H1 (cell line): ENCODE measurements around the gene SLC66A2. TPM values are rescaled to one million over a fixed set of nuclear protein-coding genes. Genes with fewer than 3 reads are reported as not detected.

Experiments used
- CTCF ChIA-PET: fragments of 300-600 bp; sonication (Branson Sonifier 250); formaldehyde crosslinking; loops from one replicate; lab custom pipeline; 2021; ENCODE audit not compliant: partially characterized antibody; lab: Charles Lee
- POLR2A ChIA-PET: fragments of 300-600 bp; sonication (Branson Sonifier 250); formaldehyde crosslinking; loops from one replicate; lab custom pipeline; 2021; ENCODE audit warnings: inconsistent platforms; ENCODE audit not compliant: partially characterized antibody; lab: Charles Lee
- DNase-seq, 2 experiments: peaks; one replicate each; pipeline versions ENCODE4 v3.0.0 to v3.0.0-alpha.2; 2010 to 2022; ENCODE audit warnings: low spot score in 2 of 2, low read depth in 1 of 2, mixed read lengths in 1 of 2
- FAIRE-seq: peaks from 2 replicates; lab custom pipeline; 2011; peaks lifted over from hg19 to GRCh38; lab: Jason Lieb, UNC
- H2AFZ ChIP-seq: 2 replicates; pipeline ENCODE4 v1.8.1; 2012; ENCODE audit warnings: low read length, inconsistent platforms
- H2AK5ac ChIP-seq: 2 replicates; pipeline ENCODE4 v1.6.1; 2013; ENCODE audit warnings: low read depth, low read length
- H2BK120ac ChIP-seq: replicated peaks from 2 replicates; pipeline ENCODE3; 2013; ENCODE audit warnings: low read depth, low read length, inconsistent platforms
- H2BK12ac ChIP-seq: 2 replicates; pipeline ENCODE4 v1.6.1; 2013; ENCODE audit warnings: low read depth, low read length
- H2BK15ac ChIP-seq: 2 replicates; pipeline ENCODE4 v1.6.1; 2013; ENCODE audit warnings: low read length
- H2BK20ac ChIP-seq: 2 replicates; pipeline ENCODE4 v1.6.1; 2013; ENCODE audit warnings: low read length
- H2BK5ac ChIP-seq: 2 replicates; pipeline ENCODE4 v1.6.1; 2013; ENCODE audit warnings: low read depth, low read length
- H3K14ac ChIP-seq: 2 replicates; pipeline ENCODE4 v1.6.1; 2013; ENCODE audit warnings: inconsistent platforms; ENCODE audit not compliant: insufficient read length
- H3K18ac ChIP-seq: 2 replicates; pipeline ENCODE4 v1.6.1; 2013; ENCODE audit warnings: low read length; ENCODE audit errors: extremely low read depth
- H3K23ac ChIP-seq: 2 replicates; pipeline ENCODE4 v1.6.1; 2013; ENCODE audit warnings: inconsistent platforms; ENCODE audit not compliant: insufficient read length
- H3K23me2 ChIP-seq: 2 replicates; pipeline ENCODE4 v1.6.1; 2013; ENCODE audit warnings: low read depth, low read length
- H3K27ac ChIP-seq: 2 replicates; pipeline ENCODE4 v1.6.1; 2011; ENCODE audit warnings: low read depth, low read length, inconsistent platforms
- H3K27me3 ChIP-seq, 4 experiments: replicated peaks in 1 of 4; 1 replicate in 1 of 4; 2 replicates in 3 of 4; pipeline versions ENCODE4 v1.6.1 to v1.8.1; 2011 to 2013; ENCODE audit warnings: low read length in 3 of 4, mild to moderate bottlenecking in 3 of 4, inconsistent platforms in 2 of 4, mixed read lengths in 2 of 4, moderate library complexity in 1 of 4; ENCODE audit not compliant: control insufficient read depth in 3 of 4, insufficient read depth in 3 of 4; ENCODE audit errors: extremely low read depth in 1 of 4
- H3K36me3 ChIP-seq, 4 experiments: 2 replicates each; pipeline versions ENCODE4 v1.6.1 to v1.8.1; 2011 to 2013; ENCODE audit warnings: mild to moderate bottlenecking in 4 of 4, low read length in 3 of 4, moderate library complexity in 2 of 4, control low read depth in 1 of 4, inconsistent platforms in 1 of 4; ENCODE audit not compliant: insufficient read depth in 4 of 4, control insufficient read depth in 2 of 4
- H3K4ac ChIP-seq: replicated peaks from 2 replicates; pipeline ENCODE3; 2013; ENCODE audit warnings: low read length, low read depth, mixed read lengths, inconsistent platforms; ENCODE audit not compliant: insufficient read length
- H3K4me1 ChIP-seq, 4 experiments: replicated peaks in 1 of 4; 1 replicate in 1 of 4; 2 replicates in 3 of 4; pipeline versions ENCODE4 v1.6.1 to v1.8.1; 2011 to 2013; ENCODE audit warnings: low read length in 3 of 4, inconsistent platforms in 2 of 4, mixed read lengths in 1 of 4; ENCODE audit not compliant: insufficient read depth in 4 of 4, control insufficient read depth in 3 of 4
- H3K4me2 ChIP-seq, 2 experiments: 2 replicates each; pipeline versions ENCODE4 v1.6.1 to v1.8.1; 2011 to 2013; ENCODE audit warnings: low read depth in 2 of 2, low read length in 2 of 2, control low read depth in 1 of 2, inconsistent platforms in 1 of 2, mild to moderate bottlenecking in 1 of 2; ENCODE audit not compliant: insufficient read depth in 1 of 2
- H3K4me3 ChIP-seq, 4 experiments: fragments of 200-600, 300-600 bp in 1 of 4; sonication (generic), shearing (Covaris generic), sonication (Bioruptor Twin) in 1 of 4; 2 replicates each; pipeline versions ENCODE4 v1.5.1 to v1.8.1; 2011 to 2016; ENCODE audit warnings: low read length in 4 of 4, low read depth in 3 of 4, control low read depth in 2 of 4, inconsistent platforms in 2 of 4, mild to moderate bottlenecking in 2 of 4, mixed read lengths in 1 of 4, moderate library complexity in 1 of 4; ENCODE audit not compliant: insufficient read depth in 2 of 4; ENCODE audit errors: extremely low read depth in 1 of 4
- H3K56ac ChIP-seq: replicated peaks from 2 replicates; pipeline ENCODE3; 2013; ENCODE audit warnings: low read depth, mild to moderate bottlenecking, mixed read lengths, low read length, inconsistent platforms; ENCODE audit not compliant: insufficient read length
- H3K79me1 ChIP-seq: 2 replicates; pipeline ENCODE4 v1.6.1; 2013; ENCODE audit warnings: low read depth, low read length, control low read depth
- H3K79me2 ChIP-seq, 2 experiments: 2 replicates each; pipeline versions ENCODE4 v1.6.1 to v1.8.1; 2012 to 2013; ENCODE audit warnings: low read length in 2 of 2, mild to moderate bottlenecking in 2 of 2, inconsistent platforms in 1 of 2; ENCODE audit not compliant: insufficient read depth in 2 of 2, control insufficient read depth in 1 of 2
- H3K9ac ChIP-seq, 4 experiments: replicated peaks in 1 of 4; 1 replicate in 1 of 4; 2 replicates in 3 of 4; pipeline versions ENCODE4 v1.6.1 to v1.8.1; 2011 to 2013; ENCODE audit warnings: low read depth in 3 of 4, low read length in 3 of 4, control low read depth in 2 of 4, mild to moderate bottlenecking in 2 of 4, moderate library complexity in 2 of 4, inconsistent platforms in 1 of 4; ENCODE audit errors: extremely low read depth in 1 of 4
- H3K9me3 ChIP-seq, 2 experiments: 2 replicates each; pipeline versions ENCODE4 v1.6.1 to v1.8.1; 2012 to 2013; ENCODE audit warnings: mild to moderate bottlenecking in 2 of 2, moderate library complexity in 2 of 2, control low read depth in 1 of 2, inconsistent platforms in 1 of 2, low read depth in 1 of 2, low read length in 1 of 2, mixed read lengths in 1 of 2; ENCODE audit not compliant: insufficient read depth in 2 of 2
- H4K20me1 ChIP-seq, 2 experiments: replicated peaks in 1 of 2; 2 replicates each; pipeline versions ENCODE3 to v1.8.1; 2011 to 2013; ENCODE audit warnings: inconsistent platforms in 2 of 2, low read length in 2 of 2, mild to moderate bottlenecking in 1 of 2; ENCODE audit not compliant: insufficient read depth in 2 of 2, control insufficient read depth in 1 of 2
- H4K5ac ChIP-seq: 2 replicates; pipeline ENCODE4 v1.6.1; 2013; ENCODE audit warnings: low read length, low read depth, mixed read lengths, inconsistent platforms; ENCODE audit not compliant: insufficient read length
- H4K8ac ChIP-seq: 2 replicates; pipeline ENCODE4 v1.8.0; 2013; ENCODE audit warnings: mild to moderate bottlenecking, moderate library complexity, low read length, inconsistent platforms; ENCODE audit not compliant: insufficient read depth; ENCODE audit errors: extremely low read depth
- H4K91ac ChIP-seq: replicated peaks from 2 replicates; pipeline ENCODE3; 2013; ENCODE audit warnings: low read length, mixed read lengths, inconsistent platforms; ENCODE audit not compliant: insufficient read length
- BACH1 ChIP-seq: IDR thresholded peaks from 2 replicates; pipeline ENCODE4 v1.6.1; 2012; ENCODE audit warnings: low read length, improper control_type of control experiment
- BRCA1 ChIP-seq: IDR thresholded peaks from 2 replicates; pipeline ENCODE4 v1.6.1; 2012; ENCODE audit warnings: low read depth, low read length, improper control_type of control experiment
- CBX5 ChIP-seq: fragments of 300-800, 300-1000 bp; sonication (generic); IDR thresholded peaks from 2 replicates; pipeline ENCODE4 v1.7.1; 2016; ENCODE audit warnings: antibody characterized with exemption, low read length, low read depth
- CEBPB ChIP-seq: IDR thresholded peaks from 2 replicates; pipeline ENCODE4 v1.6.1; 2012; ENCODE audit warnings: low read depth, low read length
- EP300 ChIP-seq, 2 experiments: IDR thresholded peaks; 1 replicate in 1 of 2; 2 replicates in 1 of 2; pipeline ENCODE4 v1.6.1; 2011 to 2012; ENCODE audit warnings: low read depth in 2 of 2, low read length in 2 of 2, mild to moderate bottlenecking in 2 of 2, borderline replicate concordance in 1 of 2, inconsistent platforms in 1 of 2, moderate library complexity in 1 of 2
- EZH2 ChIP-seq: fragments of 200-600 bp; sonication (generic); IDR thresholded peaks from 2 replicates; pipeline ENCODE4 v1.7.1; 2012; ENCODE audit warnings: low read depth, mild to moderate bottlenecking, moderate library complexity, low read length, inconsistent platforms; ENCODE audit not compliant: severe bottlenecking
- GTF2F1 ChIP-seq: IDR thresholded peaks from 2 replicates; pipeline ENCODE4 v1.6.1; 2012; ENCODE audit warnings: low read depth, low read length, improper control_type of control experiment, borderline replicate concordance
- RFX5 ChIP-seq: IDR thresholded peaks from 2 replicates; pipeline ENCODE4 v1.6.1; 2011; ENCODE audit warnings: low read depth, low read length, improper control_type of control experiment, borderline replicate concordance
- SIN3A ChIP-seq, 2 experiments: IDR thresholded peaks in 1 of 2; conservative IDR thresholded peaks in 1 of 2; 2 replicates each; pipeline ENCODE4 v1.6.1; 2011 to 2012; ENCODE audit warnings: low read length in 2 of 2, improper control_type of control experiment in 1 of 2, low read depth in 1 of 2, mild to moderate bottlenecking in 1 of 2
- TAF7 ChIP-seq: optimal IDR thresholded peaks from 2 replicates; pipeline ENCODE3; 2011; ENCODE audit warnings: low read depth, mild to moderate bottlenecking, inconsistent platforms, low read length, moderate library complexity, borderline replicate concordance
- WGBS, 2 experiments: shearing (Covaris generic) in 1 of 2; methylation state at CpG; one replicate each; pipeline versions ENCODE4 v1.1.6 to v1.1.7; 2013 to 2015; ENCODE audit warnings: low lambda C conversion rate in 2 of 2, mixed read lengths in 2 of 2, inconsistent platforms in 1 of 2, low coverage in 1 of 2, missing lambda C conversion rate in 1 of 2; ENCODE audit not compliant: insufficient replicate concordance in 2 of 2, insufficient coverage in 1 of 2, insufficient read length in 1 of 2; ENCODE audit errors: extremely low coverage in 1 of 2, missing lambda C conversion rate in 1 of 2; 5-methylcytosine and 5-hydroxymethylcytosine counted together
- polyA plus RNA-seq, 7 experiments: library from polyadenylated mRNA; depleted of rRNA in 3 of 7; stranded (reverse) in 5 of 7; unstranded in 2 of 7; fragments of >200 nt in 5 of 7; fragments of 200-250 nt in 2 of 7; gene quantifications; 1 replicate in 5 of 7; 2 replicates in 1 of 7; 4 replicates in 1 of 7; pipeline versions ENCODE4 v1.2.1 to v1.2.3, GENCODE V29; 2011 to 2013; ENCODE audit warnings: missing spikeins in 2 of 7, mixed read lengths in 2 of 7
- total RNA-seq: library from RNA; stranded (reverse); fragmentation: NEBNext Ultra II Directional; extraction: Animal tissue kit (Norgen Biotek cat#: 25700); gene quantifications from 2 replicates; pipeline ENCODE4 v1.2.1, GENCODE V29; 2021

Gene SLC66A2
- total and polyA plus RNA-seq, 2 of the 8 experiments (the other 6 are each of a cell fraction or from before 2014, with no cell fraction given), result 15.0 to 18.9 TPM

DNA sequence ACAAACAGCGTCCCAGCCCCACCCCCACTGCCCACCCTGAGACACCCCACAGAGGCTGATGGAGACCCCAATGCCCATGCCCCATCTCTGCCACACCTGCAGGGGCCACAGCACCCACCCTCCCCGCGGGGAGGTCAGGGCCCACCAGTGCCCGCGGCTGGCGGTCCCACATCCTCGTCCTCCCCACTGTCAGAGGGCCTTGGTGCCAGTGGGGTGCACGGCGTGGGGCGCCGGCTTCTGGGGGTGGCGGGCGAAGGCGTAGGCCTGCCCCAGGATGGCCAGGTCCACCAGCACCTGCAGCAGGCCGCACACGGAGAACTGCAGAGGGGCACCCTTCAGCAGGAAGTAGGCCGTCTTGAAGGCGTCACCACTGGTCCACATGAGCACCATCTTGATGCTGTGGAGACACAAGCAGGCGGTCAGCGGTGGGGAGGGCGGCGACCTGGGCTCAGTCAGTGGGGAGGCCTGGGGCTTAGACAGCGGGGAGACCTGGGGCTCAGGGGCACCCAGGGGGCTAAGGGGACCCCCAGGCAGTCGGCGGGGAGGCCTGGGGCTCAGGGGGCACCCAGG, 47.6 kb downstream of the SLC66A2 start:
- Histone ChIP-seq H2BK20ac (no peak overlapping the region), H3K4me1 (no peaks in the 10 kb centered on the region), H4K8ac (no peak overlapping the region), H3K23me2 (no peaks in the 10 kb centered on the region), H3K4ac (no peak overlapping the region), H4K20me1 (peaks cover 0 to 1% of the 10 kb centered on the region in 2 experiments), H3K9me3 (peaks cover 8 to 52% of the 10 kb centered on the region in 2 experiments; a peak in 3 of 4 replicates), H4K91ac (no peak overlapping the region), H3K23ac (no peak overlapping the region), H2BK5ac (no peak overlapping the region), H2AK5ac (no peak overlapping the region), H3K9ac (no peak overlapping the region), H3K27ac (no peak overlapping the region), H3K4me2 (no peak overlapping the region), H2BK12ac (no peak overlapping the region), H4K5ac (no peak overlapping the region), H3K4me3 (no peak overlapping the region), H3K36me3 (peaks cover 0 to 24% (median 0%) of the 10 kb centered on the region in 4 experiments; a peak in 3 of 8 replicates), H3K79me1 (no peaks in the 10 kb centered on the region), H3K27me3 (no peaks in the 10 kb centered on the region), H3K14ac (no peak overlapping the region), H2BK15ac (no peak overlapping the region), H3K56ac (no peak overlapping the region), H3K79me2 (no peaks in the 10 kb centered on the region), H3K18ac (no peak overlapping the region), H2AFZ (no peak overlapping the region), H2BK120ac (no peak overlapping the region)
- DNase-seq (no peak), FAIRE-seq (no peak)
- 99% methylated on average over 19 of the region's 25 CpGs; no CpG with 5 or more reads in 1 of the 2 experiments for WGBS, 2 experiments
- POLR2A ChIA-PET, result no interaction called here
- CTCF ChIA-PET, result interaction anchor here (1.1 kb wide), 1 partner anchor 25 kb away, joined by 5 read pairs; no protein-coding TSS in a partner anchor
- TF ChIP-seq CEBPB, result no peak
- TF ChIP-seq SIN3A (conservative IDR thresholded peaks at IDR 0.05 in 1 of 2, IDR thresholded peaks at IDR 0.05 in 1 of 2; ENCODE audit: low read depth in 1 of 2, low read length in 2 of 2), result no peak
- TF ChIP-seq EP300 (IDR thresholded peaks at IDR 0.05; ENCODE audit: borderline replicate concordance in 1 of 2, low read depth in 2 of 2, low read length in 2 of 2), result no peak
- TF ChIP-seq TAF7, result no peak
- no peak for TF ChIP-seq CBX5
- no peak for TF ChIP-seq BRCA1
- no peak for TF ChIP-seq BACH1
- TF ChIP-seq EZH2, result no peak
- no peak for TF ChIP-seq RFX5
- TF ChIP-seq GTF2F1, result no peak
